Glutamatergic neuron (in vitro differentiated cells): ENCODE measurements around the gene SLC19A2. TPM values are rescaled to one million over a fixed set of nuclear protein-coding genes. Genes with fewer than 3 reads are reported as not detected.
A peak's percentile ranks its signal among the peaks of the same experiment; 100 is the strongest.

Experiments
- DNase-seq: peaks from one replicate; pipeline ENCODE4 v3.0.0; 2022
- H3K27ac Mint-ChIP-seq: one replicate; pipeline ENCODE4 v1.8.0; 2020; ENCODE audit warnings: mild to moderate bottlenecking, mixed read lengths, inconsistent platforms; ENCODE audit not compliant: unreplicated experiment
- H3K27me3 Mint-ChIP-seq: one replicate; pipeline ENCODE4 v1.8.0; 2020; ENCODE audit warnings: mild to moderate bottlenecking, moderate library complexity, mixed read lengths, inconsistent platforms; ENCODE audit not compliant: unreplicated experiment
- H3K36me3 Mint-ChIP-seq: one replicate; pipeline ENCODE4 v1.8.0; 2020; ENCODE audit warnings: mild to moderate bottlenecking, mixed read lengths, inconsistent platforms; ENCODE audit not compliant: unreplicated experiment
- H3K4me1 Mint-ChIP-seq: one replicate; pipeline ENCODE4 v1.8.0; 2020; ENCODE audit warnings: mild to moderate bottlenecking, low read depth, mixed read lengths, inconsistent platforms; ENCODE audit not compliant: unreplicated experiment
- H3K4me3 Mint-ChIP-seq: one replicate; pipeline ENCODE4 v1.8.0; 2020; ENCODE audit warnings: mild to moderate bottlenecking, mixed read lengths, inconsistent platforms; ENCODE audit not compliant: unreplicated experiment
- H3K9me3 Mint-ChIP-seq: one replicate; pipeline ENCODE4 v1.8.0; 2020; ENCODE audit warnings: mild to moderate bottlenecking, moderate library complexity, mixed read lengths, inconsistent platforms; ENCODE audit not compliant: unreplicated experiment
- CTCF ChIP-seq: fragments of 200-600 bp; sonication (generic); IDR thresholded peaks from one replicate; pipeline ENCODE4 v1.5.0; 2021; ENCODE audit not compliant: partially characterized antibody, unreplicated experiment
- total RNA-seq: library from RNA; stranded (reverse); fragmentation: NEBNext Ultra II Directional; extraction: Animal tissue kit (Norgen Biotek cat#: 25700); gene quantifications from one replicate; pipeline ENCODE4 v1.2.1, GENCODE V29; 2021; ENCODE audit not compliant: unreplicated experiment

The SLC19A2 gene
- total RNA-seq, 1 donor from 2014 or later, result 12.8 TPM

- Mint-ChIP-seq H3K27me3 (peaks cover 4% of the 10 kb centered on the region), H3K4me3 (no peak overlapping the region), H3K27ac (no peak overlapping the region), H3K36me3 (no peaks in the 10 kb centered on the region), H3K9me3 (no peaks in the 10 kb centered on the region), H3K4me1 (peaks cover 11% of the 10 kb centered on the region)
- no peak for TF ChIP-seq CTCF
- no peak for DNase-seq
Observed at GRCh38 chr1:169465281-169465680, 20.5 kb downstream of the SLC19A2 start.

DNA sequence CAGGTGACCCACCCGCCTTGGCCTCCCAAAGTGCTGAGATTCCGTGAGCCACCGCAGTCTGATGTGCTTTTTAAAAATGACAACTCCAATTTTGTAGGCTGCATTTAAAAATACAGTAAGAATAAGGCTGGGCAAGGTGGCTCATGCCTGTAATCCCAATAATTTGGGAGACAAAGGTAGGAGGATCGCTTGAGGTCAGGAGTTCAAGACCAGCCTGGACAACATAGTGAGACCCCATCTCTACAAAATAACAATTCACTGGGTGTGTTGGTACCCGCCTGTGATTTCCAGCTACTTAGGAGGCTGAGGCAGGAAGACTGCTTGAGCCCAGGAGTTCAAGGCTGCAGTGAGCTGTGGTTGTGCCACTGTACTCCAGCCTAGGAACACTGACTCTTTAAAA, 23.4 kb downstream of the SLC19A2 start:
- peaks cover 7% of the 10 kb centered on the region for H3K4me1 Mint-ChIP-seq
- no peak overlapping the region for H3K4me3 Mint-ChIP-seq
- no peak for DNase-seq
- H3K9me3 Mint-ChIP-seq, result peaks cover 1% of the 10 kb centered on the region
- peaks cover 4% of the 10 kb centered on the region for H3K27me3 Mint-ChIP-seq
- no peak for TF ChIP-seq CTCF
- H3K27ac Mint-ChIP-seq, result no peak overlapping the region
- H3K36me3 Mint-ChIP-seq, result peaks cover 1% of the 10 kb centered on the region

- TF ChIP-seq CTCF, result no peak
- peaks cover 4% of the 10 kb centered on the region for H3K27me3 Mint-ChIP-seq
- DNase-seq, result no peak
Observed at GRCh38 chr1:169461390-169462000, 24.2 kb downstream of the SLC19A2 start.

DNA sequence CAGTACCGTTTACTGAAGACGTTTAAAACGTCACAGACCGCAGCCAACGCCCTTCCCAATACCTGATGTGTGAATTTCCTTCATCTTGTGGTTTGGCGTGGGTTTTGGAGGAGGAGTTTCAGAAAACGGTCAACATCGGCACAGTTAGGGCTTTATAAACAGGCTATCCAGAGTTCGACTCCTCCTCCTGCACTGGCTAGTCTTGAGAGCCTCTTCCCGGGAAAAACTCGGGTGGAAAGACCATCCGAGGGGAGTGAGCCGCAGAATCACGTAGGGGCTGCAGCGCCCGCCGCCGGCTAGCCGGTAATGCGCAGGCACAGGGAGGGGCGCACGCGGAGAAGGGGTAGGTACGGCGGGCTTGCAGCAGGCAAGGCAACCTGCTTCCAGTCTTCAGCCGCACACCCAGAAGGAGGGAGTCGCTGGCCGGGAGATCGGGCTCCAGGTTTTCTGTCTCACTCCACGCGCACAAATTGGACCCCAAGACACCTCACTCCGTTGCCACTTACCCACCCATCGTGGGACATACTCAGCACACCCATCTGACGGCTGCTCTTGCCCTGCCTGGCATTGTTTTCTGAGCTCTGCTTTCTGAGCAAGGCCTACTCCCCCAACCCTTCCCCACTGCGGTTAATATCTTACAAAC, 25.4 kb downstream of the SLC19A2 start:
- peak overlapping the region; percentile 52 for H3K4me3 Mint-ChIP-seq

More at GRCh38 chr1:169461390-169462000, 24.2 kb downstream of the SLC19A2 start:
- peaks cover 1% of the 10 kb centered on the region for H3K9me3 Mint-ChIP-seq
- H3K27ac Mint-ChIP-seq, result no peak overlapping the region
- peaks cover 7% of the 10 kb centered on the region for H3K4me1 Mint-ChIP-seq
- H3K4me3 Mint-ChIP-seq, result no peak overlapping the region
- H3K36me3 Mint-ChIP-seq, result peaks cover 7% of the 10 kb centered on the region

More for the DNA sequence above, 25.4 kb downstream of the SLC19A2 start:
- Mint-ChIP-seq H3K36me3 (peaks cover 7% of the 10 kb centered on the region), H3K4me1 (peaks cover 4% of the 10 kb centered on the region), H3K27me3 (peaks cover 4% of the 10 kb centered on the region), H3K9me3 (peaks cover 1% of the 10 kb centered on the region), H3K27ac (no peak overlapping the region)
- no peak for DNase-seq
- no peak for TF ChIP-seq CTCF
